ENCODE results near the gene TP53I11.

Gene TP53I11

DNA sequence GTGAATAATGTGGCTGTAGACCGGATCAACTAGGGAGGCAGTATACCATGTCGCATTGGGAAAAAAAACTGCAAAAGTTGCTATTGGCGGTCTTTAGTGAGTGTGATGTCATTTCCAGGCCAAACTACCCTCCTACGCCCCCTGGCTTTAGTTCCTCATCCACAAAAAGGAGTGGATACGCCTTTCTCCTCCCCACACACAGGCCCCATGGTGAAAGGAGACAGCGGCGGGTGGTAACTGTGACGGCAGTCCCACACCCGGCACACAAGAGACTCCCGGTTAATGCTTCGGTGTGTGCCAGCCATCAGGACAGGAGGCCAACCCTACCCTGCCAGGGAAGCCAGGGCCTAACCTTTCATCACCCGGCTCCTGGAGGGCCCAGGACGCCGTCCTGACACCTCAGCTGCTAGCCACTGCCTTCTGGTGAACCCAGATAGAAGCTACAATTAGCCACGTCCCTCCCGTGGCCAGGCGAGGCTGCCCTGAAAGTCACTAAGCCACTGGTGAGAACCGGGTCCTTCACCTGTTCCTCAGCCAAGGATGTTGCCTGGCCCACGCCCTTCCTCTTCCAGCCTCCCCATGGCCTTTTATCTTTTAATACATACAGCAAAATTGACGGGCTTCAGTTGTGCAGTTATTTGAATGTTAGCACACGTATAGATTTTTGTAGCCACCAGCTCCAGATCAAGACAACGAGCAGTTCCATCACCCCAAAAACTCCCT lies 10.8 kb downstream of the TP53I11 start:
- no peak for DNase-seq (ENCODE audit: low spot score)

- no peak for DNase-seq (ENCODE audit: low spot score)
These were observed 12.5 kb downstream of the TP53I11 start for GRCh38 chr11:44938066-44938691.

GRCh38 chr11:44936951-44937543 lies 13.6 kb downstream of the TP53I11 start:
- DNase-seq (ENCODE audit: low spot score) = no peak

DNA sequence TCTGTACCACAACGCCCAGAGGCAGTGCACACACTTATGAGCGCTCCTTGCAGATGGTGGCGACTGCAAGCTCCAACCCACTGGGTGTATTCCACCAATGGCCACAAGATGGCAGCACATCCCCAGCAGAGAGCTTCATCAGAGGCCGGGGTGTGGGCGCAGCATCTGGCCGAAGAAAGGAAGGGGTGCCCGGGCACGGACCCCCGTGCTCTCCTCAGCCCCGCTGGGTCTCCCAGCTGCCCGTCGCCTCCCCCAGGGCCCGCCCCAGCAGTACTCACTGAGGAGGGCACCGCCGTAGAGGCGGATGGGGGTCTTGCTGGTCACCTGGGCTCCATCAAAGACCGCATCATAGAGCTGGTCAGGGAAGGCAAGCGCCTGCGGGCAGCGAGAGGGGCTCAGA lies 14.2 kb downstream of the TP53I11 start:
- peak; percentile 67 for DNase-seq (ENCODE audit: low spot score)

DNA sequence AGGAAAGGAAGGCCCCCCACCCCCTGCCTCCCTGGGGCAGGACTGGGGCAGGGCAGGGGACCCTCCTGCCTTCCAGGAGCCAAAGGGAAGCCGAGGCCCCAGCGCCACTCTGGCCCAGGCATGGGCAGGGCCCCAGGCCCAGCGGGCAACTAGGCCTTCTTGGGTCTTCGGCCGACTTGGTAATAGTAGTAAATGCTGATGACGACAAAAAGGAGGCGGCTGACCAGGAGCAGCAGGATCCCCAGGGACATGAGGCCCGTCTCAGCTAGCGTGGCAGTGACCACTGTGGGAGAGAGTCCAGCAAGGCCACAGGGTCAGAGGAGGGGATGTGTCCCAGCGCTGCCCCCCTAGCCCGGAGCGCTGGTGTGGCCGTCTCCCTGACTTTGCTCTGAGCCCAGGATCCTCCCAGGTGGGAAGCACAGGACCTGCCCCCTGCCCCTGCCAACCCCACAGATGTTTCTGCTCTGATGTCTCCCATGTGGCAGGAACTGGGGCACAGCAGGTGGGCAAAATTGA lies 15.9 kb downstream of the TP53I11 start:
- DNase-seq (ENCODE audit: low spot score) = no peak

DNA sequence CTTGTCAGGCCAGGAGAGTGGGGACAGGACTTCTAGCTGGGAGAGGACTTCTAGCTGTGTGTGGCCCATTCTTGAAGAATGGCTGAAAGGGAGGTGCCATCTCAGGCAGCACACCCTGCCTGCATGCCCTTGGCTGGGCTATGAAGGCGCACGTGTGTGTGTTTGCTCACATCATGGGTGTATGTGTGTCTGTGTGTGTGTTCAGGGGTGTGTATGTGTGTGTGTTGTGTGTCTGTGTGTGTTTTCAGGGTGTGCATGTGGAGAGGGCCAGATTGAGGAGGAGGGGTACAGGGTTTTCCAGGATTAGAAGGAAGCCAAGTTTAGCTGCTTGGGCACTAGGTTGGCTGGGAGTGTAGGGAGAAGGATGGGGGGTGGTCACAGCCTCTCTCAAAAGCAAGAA lies 16.6 kb downstream of the TP53I11 start:
- no peak for DNase-seq (ENCODE audit: low spot score)

GRCh38 chr11:44931466-44931865 lies 19.2 kb downstream of the TP53I11 start:
- no peak for DNase-seq (ENCODE audit: low spot score)

DNA sequence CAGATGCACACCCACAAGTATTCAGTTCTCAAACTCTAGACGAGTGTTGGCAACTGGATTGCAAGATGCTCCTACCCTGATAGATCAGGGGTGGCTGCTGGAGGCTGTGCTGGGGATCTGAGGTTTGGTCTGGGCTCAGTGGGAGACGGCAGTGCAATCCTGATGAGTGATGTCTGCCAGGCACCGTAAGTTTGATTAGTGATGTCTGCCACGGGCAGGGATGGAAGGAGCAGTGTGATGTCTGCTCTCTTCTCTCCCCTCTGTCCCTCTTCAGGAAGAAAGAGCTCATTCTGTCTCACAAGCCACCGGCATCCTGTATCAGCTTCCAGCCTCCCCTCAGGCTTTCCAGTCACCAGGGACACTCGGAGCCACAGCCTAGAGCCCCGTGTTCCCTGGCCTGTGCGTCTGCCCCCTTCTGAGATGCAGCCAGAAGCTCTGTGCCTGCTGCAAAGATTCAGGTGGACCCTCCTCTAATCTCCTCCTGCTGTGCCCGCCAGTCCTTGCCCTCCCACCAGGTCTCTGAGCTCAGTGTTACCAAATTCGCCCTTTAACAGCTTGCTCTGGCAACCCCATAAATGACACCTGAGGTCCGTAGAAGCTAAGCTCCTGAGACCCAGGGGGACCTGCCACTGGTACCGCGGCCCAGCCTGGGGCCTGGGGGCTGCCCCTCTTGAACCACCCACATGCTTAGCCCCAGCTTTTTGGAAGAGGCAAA lies 19.9 kb downstream of the TP53I11 start:
- DNase-seq (ENCODE audit: low spot score) = no peak

GRCh38 chr11:44928816-44929215 lies 21.9 kb downstream of the TP53I11 start:
- no peak for DNase-seq (ENCODE audit: low spot score)

- DNase-seq (ENCODE audit: low spot score) = no peak
These were observed 22.5 kb downstream of the TP53I11 start for GRCh38 chr11:44928144-44928543.

- DNase-seq (ENCODE audit: low spot score) = peak; percentile 69
These were observed 23.5 kb downstream of the TP53I11 start for GRCh38 chr11:44927174-44927661.

- no peak for DNase-seq (ENCODE audit: low spot score)
These were observed 24.6 kb downstream of the TP53I11 start for GRCh38 chr11:44926036-44926435.

DNA sequence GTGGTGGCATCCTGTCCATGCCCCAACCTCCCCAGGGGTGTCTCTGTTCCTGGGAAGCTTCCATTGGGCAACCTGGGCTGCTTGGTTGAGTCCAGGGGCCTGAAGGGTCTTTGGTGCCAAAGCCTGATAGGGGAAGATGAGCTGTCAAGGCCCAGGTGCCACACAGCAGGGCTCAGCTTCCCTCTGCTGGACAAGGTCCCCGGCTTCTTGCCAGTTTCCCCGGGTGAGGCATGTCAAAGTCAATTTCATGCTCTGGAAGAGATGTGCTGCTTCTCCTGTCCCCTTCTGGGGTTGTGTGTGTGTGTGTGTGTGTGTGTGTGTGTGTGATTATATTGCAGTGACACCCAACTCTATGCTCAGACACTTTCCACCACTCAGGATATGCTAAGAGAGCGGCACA lies 26.9 kb downstream of the TP53I11 start:
- no peak for DNase-seq (ENCODE audit: low spot score)

DNA sequence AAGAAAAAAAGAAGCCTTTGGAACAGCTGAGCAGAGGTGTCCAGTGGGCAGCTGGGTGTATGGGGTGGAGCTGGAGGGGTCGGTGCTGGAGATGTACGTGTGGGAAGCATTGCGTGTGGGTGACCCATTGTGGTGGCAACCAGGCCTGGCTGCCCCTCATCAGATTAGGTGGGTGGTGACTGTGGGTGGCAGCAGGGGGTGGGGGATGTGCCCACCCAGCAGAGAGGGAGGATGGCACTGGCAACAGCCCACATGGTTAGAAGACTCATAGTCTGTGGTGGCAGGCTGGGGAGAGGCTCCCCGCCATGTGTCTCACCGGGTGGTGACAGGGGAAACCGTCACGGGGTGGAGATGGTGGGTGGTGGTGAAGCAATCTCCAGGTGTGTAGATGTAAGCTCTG lies 27.6 kb downstream of the TP53I11 start:
- no peak for DNase-seq (ENCODE audit: low spot score)

GRCh38 chr11:44920451-44920850 lies 30.2 kb downstream of the TP53I11 start:
- DNase-seq (ENCODE audit: low spot score) = no peak

DNA sequence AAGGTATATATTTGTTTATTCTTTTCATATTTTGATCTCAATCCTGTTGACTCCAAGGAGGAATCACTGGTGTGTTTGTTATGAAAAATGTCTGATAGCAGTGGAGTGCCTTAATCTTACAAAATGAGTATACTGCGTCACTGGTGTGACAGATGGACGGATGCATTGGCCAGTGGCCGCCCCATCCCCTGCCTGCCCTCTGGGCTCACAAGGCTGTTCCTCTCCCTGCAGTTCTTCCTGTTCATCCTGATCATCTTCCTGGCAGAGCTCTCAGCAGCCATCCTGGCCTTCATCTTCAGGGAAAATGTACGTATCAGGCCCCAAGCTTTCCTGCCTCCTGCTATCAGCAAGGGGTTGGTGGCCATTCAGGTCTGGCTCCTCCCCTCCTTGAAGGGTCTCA lies 32.9 kb downstream of the TP53I11 start:
- DNase-seq (ENCODE audit: low spot score) = no peak

- no peak for DNase-seq (ENCODE audit: low spot score)
These were observed 33.8 kb downstream of the TP53I11 start for GRCh38 chr11:44916801-44917385.

DNA sequence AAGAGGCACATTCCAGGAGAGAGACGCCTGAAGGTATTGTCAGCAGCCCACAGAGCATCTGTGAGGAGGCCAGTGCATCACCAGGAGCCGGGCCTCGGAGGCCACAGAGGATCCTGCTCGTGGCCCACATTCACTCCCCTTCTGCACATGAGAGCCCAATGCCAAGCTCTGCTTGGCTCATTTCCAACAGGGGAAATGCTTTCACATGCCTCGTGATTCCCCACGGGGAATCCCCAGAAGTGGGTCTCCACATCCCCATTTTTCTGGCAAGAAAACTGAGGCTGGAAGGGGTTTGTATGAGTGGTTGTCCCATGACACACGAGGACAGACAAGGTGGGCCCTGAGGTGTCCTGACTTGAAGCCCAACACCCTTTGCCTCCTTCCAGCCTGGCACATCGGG lies 34.4 kb downstream of the TP53I11 start:
- DNase-seq (ENCODE audit: low spot score) = no peak

DNA sequence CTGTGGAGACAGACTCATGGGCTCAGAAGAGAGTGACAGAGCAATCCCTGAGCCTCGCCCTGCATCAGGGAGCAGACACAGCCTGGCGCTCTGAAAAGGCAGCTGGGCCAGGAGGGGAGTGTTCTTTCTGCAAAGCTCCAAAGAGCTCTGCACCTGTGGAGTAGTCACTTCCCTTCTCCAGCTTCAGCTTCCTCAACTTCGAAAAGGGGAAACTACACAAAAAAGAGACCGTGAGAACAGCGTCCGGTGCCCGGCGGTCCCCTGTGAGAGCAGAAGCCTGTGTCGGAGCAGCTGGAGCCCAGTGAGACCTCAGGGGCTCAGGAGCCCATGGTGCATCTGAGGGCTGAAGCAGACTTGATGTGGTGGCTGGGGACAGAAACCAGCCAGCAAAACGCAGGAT lies 35.1 kb downstream of the TP53I11 start:
- no peak for DNase-seq (ENCODE audit: low spot score)

- DNase-seq (ENCODE audit: low spot score) = no peak
These were observed 35.7 kb downstream of the TP53I11 start for GRCh38 chr11:44915004-44915403.

GRCh38 chr11:44914105-44914504 lies 36.6 kb downstream of the TP53I11 start:
- no peak for DNase-seq (ENCODE audit: low spot score)

DNA sequence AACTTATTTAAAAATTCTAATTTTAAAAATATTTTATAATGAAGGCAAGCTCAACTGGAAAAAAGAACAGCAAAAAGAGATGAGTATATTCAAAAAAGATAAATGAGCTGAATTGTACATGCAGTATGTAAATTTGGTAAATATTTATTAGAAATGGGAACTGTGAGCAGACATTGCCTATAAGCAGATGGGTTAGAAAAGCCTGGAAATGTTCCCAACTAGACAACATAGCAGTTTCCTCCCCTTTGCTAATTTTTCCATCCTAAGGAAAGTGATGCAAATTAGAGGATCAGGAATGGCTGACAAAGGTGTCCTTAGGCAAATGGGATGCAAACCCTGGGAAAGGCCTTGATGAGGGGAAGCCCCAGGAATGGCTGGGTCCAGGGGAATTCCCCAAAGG lies 37.2 kb downstream of the TP53I11 start:
- DNase-seq (ENCODE audit: low spot score) = no peak
